Neuronal stem cell (in vitro differentiated cells): ENCODE data around the gene UNC5C.

ENCODE experiments used
- DNase-seq: peaks from one replicate; pipeline ENCODE4 v3.0.0-alpha.2; 2013; ENCODE audit warnings: low spot score
- H2AFZ ChIP-seq: one replicate; pipeline ENCODE4 v1.6.1; 2013; ENCODE audit warnings: mild to moderate bottlenecking, low read length, inconsistent platforms
- H2AK5ac ChIP-seq: 2 replicates; pipeline ENCODE4 v1.6.1; 2013; ENCODE audit warnings: low read depth, mild to moderate bottlenecking, inconsistent platforms, low read length, moderate library complexity, mixed read lengths
- H2BK120ac ChIP-seq: 2 replicates; pipeline ENCODE4 v1.6.1; 2013; ENCODE audit warnings: low read depth, mild to moderate bottlenecking, inconsistent platforms, low read length, moderate library complexity, mixed read lengths
- H2BK12ac ChIP-seq: one replicate; pipeline ENCODE4 v1.6.1; 2013; ENCODE audit warnings: low read length, inconsistent platforms
- H2BK15ac ChIP-seq: 2 replicates; pipeline ENCODE4 v1.6.1; 2013; ENCODE audit warnings: mild to moderate bottlenecking, low read length, inconsistent platforms, mixed read lengths
- H2BK5ac ChIP-seq: one replicate; pipeline ENCODE4 v1.6.1; 2013; ENCODE audit warnings: inconsistent platforms, mild to moderate bottlenecking, low read length, moderate library complexity
- H3K14ac ChIP-seq: one replicate; pipeline ENCODE4 v1.6.1; 2013; ENCODE audit warnings: low read length, inconsistent platforms
- H3K18ac ChIP-seq: 2 replicates; pipeline ENCODE4 v1.6.1; 2013; ENCODE audit warnings: low read length, inconsistent platforms
- H3K23ac ChIP-seq: 2 replicates; pipeline ENCODE4 v1.6.1; 2013; ENCODE audit warnings: low read depth, mild to moderate bottlenecking, mixed read lengths, low read length, inconsistent platforms; ENCODE audit not compliant: poor library complexity
- H3K27ac ChIP-seq: replicated peaks from 3 replicates; pipeline ENCODE4 v1.5.1; 2013; ENCODE audit warnings: low read length, inconsistent platforms
- H3K27me3 ChIP-seq, 3 experiments: 2 replicates each; pipeline ENCODE4 v1.6.1; 2013; ENCODE audit warnings: low read length in 3 of 3, mild to moderate bottlenecking in 2 of 3, inconsistent platforms in 1 of 3, low read depth in 1 of 3, mixed read lengths in 1 of 3, moderate library complexity in 1 of 3; ENCODE audit not compliant: control insufficient read depth in 3 of 3, insufficient read depth in 3 of 3
- H3K36me3 ChIP-seq, 2 donors: replicated peaks in 1 of 2; 2 replicates each; pipeline ENCODE4 v1.6.1; 2013; ENCODE audit warnings: low read length in 2 of 2; ENCODE audit not compliant: control insufficient read depth in 2 of 2, insufficient read depth in 2 of 2
- H3K4ac ChIP-seq: 2 replicates; pipeline ENCODE4 v1.6.1; 2013; ENCODE audit warnings: inconsistent platforms, mild to moderate bottlenecking, low read length, moderate library complexity
- H3K4me1 ChIP-seq, 2 donors: 1 replicate in 1 of 2; 2 replicates in 1 of 2; pipeline ENCODE4 v1.6.1; 2013; ENCODE audit warnings: low read length in 2 of 2, low read depth in 1 of 2; ENCODE audit not compliant: control insufficient read depth in 2 of 2, insufficient read depth in 1 of 2
- H3K4me2 ChIP-seq: one replicate; pipeline ENCODE4 v1.6.1; 2013; ENCODE audit warnings: mild to moderate bottlenecking, low read length, inconsistent platforms; ENCODE audit not compliant: insufficient read depth, poor library complexity, severe bottlenecking
- H3K4me3 ChIP-seq, 2 donors: 2 replicates each; pipeline ENCODE4 v1.5.1; 2013; ENCODE audit warnings: low read length in 2 of 2, mild to moderate bottlenecking in 2 of 2, inconsistent platforms in 1 of 2, moderate library complexity in 1 of 2
- H3K79me1 ChIP-seq: one replicate; pipeline ENCODE4 v1.6.1; 2013; ENCODE audit warnings: low read depth, mild to moderate bottlenecking, inconsistent platforms, low read length, moderate library complexity
- H3K9ac ChIP-seq: one replicate; pipeline ENCODE4 v1.6.1; 2013; ENCODE audit warnings: mild to moderate bottlenecking, low read depth, low read length, inconsistent platforms; ENCODE audit not compliant: poor library complexity
- H3K9me3 ChIP-seq, 2 donors: replicated peaks in 1 of 2; 2 replicates each; pipeline versions ENCODE3 to v1.6.1; 2013; ENCODE audit warnings: low read length in 2 of 2, mild to moderate bottlenecking in 2 of 2, inconsistent platforms in 1 of 2, low read depth in 1 of 2, mixed read lengths in 1 of 2, moderate library complexity in 1 of 2; ENCODE audit not compliant: control insufficient read depth in 2 of 2, insufficient read depth in 1 of 2
- H4K8ac ChIP-seq: one replicate; pipeline ENCODE4 v1.6.1; 2013; ENCODE audit warnings: low read depth, mild to moderate bottlenecking, inconsistent platforms, low read length, moderate library complexity
- H4K91ac ChIP-seq: one replicate; pipeline ENCODE4 v1.6.1; 2013; ENCODE audit warnings: low read length, low read depth, mild to moderate bottlenecking, inconsistent platforms; ENCODE audit not compliant: poor library complexity
- WGBS, 2 donors: extraction: QIAGEN DNeasy Blood & Tissue Kit; methylation state at CpG; one replicate each; pipeline ENCODE4 v1.1.7; 2013; ENCODE audit warnings: missing lambda C conversion rate in 2 of 2, mixed read lengths in 1 of 2; ENCODE audit not compliant: insufficient read length in 2 of 2, insufficient replicate concordance in 1 of 2; ENCODE audit errors: extremely low coverage in 2 of 2; 5-methylcytosine and 5-hydroxymethylcytosine counted together

UNC5C gene

DNA sequence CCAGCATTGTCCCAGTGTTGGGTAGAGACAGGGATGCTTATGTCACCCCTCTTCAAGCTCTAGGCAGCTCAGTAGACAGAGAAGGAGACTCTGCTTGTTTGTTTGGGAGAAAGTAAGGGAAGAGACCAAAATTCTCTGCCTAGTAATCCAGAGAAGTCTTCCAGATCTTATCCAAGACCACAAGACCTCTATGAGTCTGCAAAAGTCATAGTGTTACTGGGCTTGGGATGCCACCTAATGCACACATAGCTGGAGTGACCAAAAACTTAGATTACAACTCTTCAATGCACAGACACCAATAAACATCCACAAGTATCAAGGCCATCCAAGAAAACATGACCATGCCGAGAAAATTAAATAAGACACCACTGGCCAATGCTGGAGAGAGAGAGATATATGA is 205.5 kb downstream of the UNC5C start:
- H2BK15ac ChIP-seq: no peak overlapping the region
- H2BK12ac ChIP-seq: no peak overlapping the region
- H3K36me3 ChIP-seq: no peaks in the 10 kb centered on the region
- H3K4ac ChIP-seq: no peak overlapping the region
- no peak overlapping the region for H2BK5ac ChIP-seq
- no peak overlapping the region for H3K4me3 ChIP-seq
- no peaks in the 10 kb centered on the region for H3K27me3 ChIP-seq
- no peak overlapping the region for H2BK120ac ChIP-seq
- H3K4me1 ChIP-seq: no peaks in the 10 kb centered on the region
- H3K23ac ChIP-seq: no peak overlapping the region
- H3K79me1 ChIP-seq: no peaks in the 10 kb centered on the region
- H3K27ac ChIP-seq: no peak overlapping the region
- H4K91ac ChIP-seq: no peak overlapping the region
- no peak for DNase-seq
- H2AK5ac ChIP-seq: no peak overlapping the region
- no peak overlapping the region for H3K4me2 ChIP-seq
- H3K9me3 ChIP-seq: peaks cover 0 to 12% of the 10 kb centered on the region in 2 donors
- H3K9ac ChIP-seq: no peak overlapping the region
- no peak overlapping the region for H2AFZ ChIP-seq
- whole genome bisulfite sequencing, 2 donors: no CpG with 5 or more reads among the region's 1 CpG
- H3K18ac ChIP-seq: no peak overlapping the region
- H4K8ac ChIP-seq: no peak overlapping the region
- H3K14ac ChIP-seq: no peak overlapping the region

- no peak overlapping the region for H4K91ac ChIP-seq
- no peak overlapping the region for H3K18ac ChIP-seq
- no peak overlapping the region for H2AFZ ChIP-seq
- no peaks in the 10 kb centered on the region for H3K27me3 ChIP-seq
- no peak for DNase-seq
- no peak overlapping the region for H4K8ac ChIP-seq
- H2AK5ac ChIP-seq: no peak overlapping the region
- H2BK5ac ChIP-seq: no peak overlapping the region
- no peak overlapping the region for H3K9ac ChIP-seq
- H3K9me3 ChIP-seq: no peaks in the 10 kb centered on the region
- H3K4me3 ChIP-seq: no peak overlapping the region
- H2BK120ac ChIP-seq: no peak overlapping the region
- no peak overlapping the region for H3K4me2 ChIP-seq
- H2BK15ac ChIP-seq: no peak overlapping the region
- no peak overlapping the region for H3K23ac ChIP-seq
- H2BK12ac ChIP-seq: no peak overlapping the region
- no peaks in the 10 kb centered on the region for H3K4me1 ChIP-seq
- H3K27ac ChIP-seq: no peak overlapping the region
- no peak overlapping the region for H3K4ac ChIP-seq
- no peaks in the 10 kb centered on the region for H3K36me3 ChIP-seq
- no peak overlapping the region for H3K14ac ChIP-seq
- no peaks in the 10 kb centered on the region for H3K79me1 ChIP-seq
Observed at GRCh38 chr4:95340191-95340590, 208.6 kb downstream of the UNC5C start.

GRCh38 chr4:95325665-95326064 is 223.1 kb downstream of the UNC5C start:
- Histone ChIP-seq H3K36me3 (no peaks in the 10 kb centered on the region), H3K4me3 (no peak overlapping the region), H3K23ac (no peak overlapping the region), H3K27ac (no peak overlapping the region), H4K8ac (no peak overlapping the region), H2BK120ac (no peak overlapping the region), H3K18ac (no peak overlapping the region), H3K9me3 (peaks cover 0 to 3% of the 10 kb centered on the region in 2 donors), H2BK15ac (no peak overlapping the region), H3K9ac (no peak overlapping the region), H4K91ac (no peak overlapping the region), H3K14ac (no peak overlapping the region), H3K27me3 (no peaks in the 10 kb centered on the region), H3K4me2 (no peak overlapping the region), H3K4me1 (no peaks in the 10 kb centered on the region), H3K79me1 (no peaks in the 10 kb centered on the region), H2AK5ac (no peak overlapping the region), H2BK5ac (no peak overlapping the region), H2AFZ (no peak overlapping the region), H3K4ac (no peak overlapping the region), H2BK12ac (no peak overlapping the region)
- no CpG with 5 or more reads among the region's 1 CpG for WGBS, 2 donors
- DNase-seq: no peak

GRCh38 chr4:95319169-95319568 is 229.6 kb downstream of the UNC5C start:
- no peaks in the 10 kb centered on the region for H3K79me1 ChIP-seq

More at GRCh38 chr4:95319169-95319568, 229.6 kb downstream of the UNC5C start:
- no peak overlapping the region for H2BK5ac ChIP-seq
- H4K8ac ChIP-seq: no peak overlapping the region
- H2BK12ac ChIP-seq: no peak overlapping the region
- no peak overlapping the region for H3K27ac ChIP-seq
- H3K4me1 ChIP-seq: peaks cover 12 to 18% of the 10 kb centered on the region in 2 donors
- peaks cover 0 to 2% of the 10 kb centered on the region in 2 donors for H3K9me3 ChIP-seq
- H2AK5ac ChIP-seq: no peak overlapping the region
- no peak overlapping the region for H2AFZ ChIP-seq
- no CpG with 5 or more reads among the region's 3 CpGs for WGBS, 2 donors
- H2BK15ac ChIP-seq: no peak overlapping the region
- no peak overlapping the region for H3K14ac ChIP-seq
- H3K27me3 ChIP-seq: no peaks in the 10 kb centered on the region
- no peak for DNase-seq
- H3K36me3 ChIP-seq: no peaks in the 10 kb centered on the region
- no peak overlapping the region for H3K4ac ChIP-seq
- no peak overlapping the region for H3K23ac ChIP-seq
- H3K4me3 ChIP-seq: no peak overlapping the region
- no peak overlapping the region for H2BK120ac ChIP-seq
- H3K4me2 ChIP-seq: no peak overlapping the region
- H4K91ac ChIP-seq: no peak overlapping the region
- no peak overlapping the region for H3K9ac ChIP-seq
- no peak overlapping the region for H3K18ac ChIP-seq
